Measurements from ENCODE around the gene CABCOCO1.

DNA sequence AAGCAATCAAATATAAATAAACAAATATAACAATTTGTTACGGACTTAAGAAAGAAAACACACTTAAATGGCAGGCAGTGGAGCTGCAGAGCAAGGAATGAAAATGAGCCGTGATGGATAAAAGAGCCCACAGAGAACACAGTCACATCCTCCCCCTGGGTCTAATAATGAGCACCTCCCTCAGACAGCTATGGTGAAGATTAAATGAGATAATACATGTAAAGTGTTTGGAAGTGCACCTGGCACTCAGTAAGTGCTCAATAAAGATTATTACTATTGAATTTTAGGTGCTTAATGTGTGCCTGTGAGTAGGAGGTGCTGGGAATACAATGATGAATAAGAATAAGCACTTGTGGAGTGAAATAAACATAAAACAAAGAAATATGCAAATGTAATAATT, 49.1 kb upstream of the CABCOCO1 start:
- TF ChIP-seq SUPT5H (IDR thresholded peaks at IDR 0.05): no peak
- TF ChIP-seq BACH1 (tag; IDR thresholded peaks at IDR 0.05): no peak
- TF ChIP-seq CBX1 (IDR thresholded peaks at IDR 0.05; ENCODE audit: low read depth): no peak

Measured in K562 (cell line).